ENCODE measurements around the gene NPTX1. TPM values are rescaled to one million over a fixed set of nuclear protein-coding genes. Genes with fewer than 3 reads are reported as not detected.

Gene NPTX1
- total and polyA plus RNA-seq, 4 donors: under 0.01 TPM; not detected in 3

- 62% methylated on average over 13 of the region's 13 CpGs for WGBS
- no peaks in the 10 kb centered on the region for H3K4me1 ChIP-seq (ENCODE audit: control insufficient read depth in 4 of 4, insufficient read depth in 4 of 4, low read length in 3 of 4)
- TF ChIP-seq JUND (IDR thresholded peaks at IDR 0.05): no peak
- TF ChIP-seq ATF3 (IDR thresholded peaks at IDR 0.05): no peak
- TF ChIP-seq SP1 (IDR thresholded peaks at IDR 0.05): no peak
- TF ChIP-seq ZBTB33 (IDR thresholded peaks at IDR 0.05): no peak
- no peak for TF ChIP-seq YY1 (IDR thresholded peaks at IDR 0.05)
- TF ChIP-seq RXRA (IDR thresholded peaks at IDR 0.05): no peak
- no peak for TF ChIP-seq GABPA (IDR thresholded peaks at IDR 0.05 in 1 of 2, conservative IDR thresholded peaks at IDR 0.05 in 1 of 2)
- no peak for TF ChIP-seq MAX (IDR thresholded peaks at IDR 0.05)
- TF ChIP-seq EGR1 (IDR thresholded peaks at IDR 0.05; ENCODE audit: low read depth in 2 of 2): no peak
- TF ChIP-seq TAF1 (conservative IDR thresholded peaks at IDR 0.05): no peak
- no peak for TF ChIP-seq HNF4A (conservative IDR thresholded peaks at IDR 0.05)
- TF ChIP-seq RAD21 (IDR thresholded peaks at IDR 0.05): no peak
- no peak for TF ChIP-seq FOXA2 (IDR thresholded peaks at IDR 0.05)
- no peaks in the 10 kb centered on the region for H3K9me3 ChIP-seq (ENCODE audit: control insufficient read depth in 4 of 4, low read length in 3 of 4)
- peaks cover 0 to 15% (median under 1%) of the 10 kb centered on the region in 4 donors for H3K27me3 ChIP-seq (ENCODE audit: control insufficient read depth in 4 of 4, insufficient read depth in 4 of 4, low read length in 3 of 4)
- H3K9ac ChIP-seq (ENCODE audit: low read depth in 1 of 2, low read length in 2 of 2): no peak overlapping the region
- no peak overlapping the region for H3K27ac ChIP-seq (ENCODE audit: low read depth in 1 of 2, low read length in 2 of 2)
- no peak for DNase-seq (ENCODE audit: low spot score)
- no peaks in the 10 kb centered on the region for H3K36me3 ChIP-seq (ENCODE audit: control insufficient read depth in 4 of 4, insufficient read depth in 3 of 4, low read depth in 1 of 4, low read length in 3 of 4)
- no peak overlapping the region for H3K4me3 ChIP-seq (ENCODE audit: low read depth in 1 of 3, low read length in 3 of 3)
Observed at GRCh38 chr17:80463784-80464400, 12.5 kb downstream of the NPTX1 start.

- no peak for DNase-seq (ENCODE audit: low spot score)
- Histone ChIP-seq H3K4me1 (ENCODE audit: control insufficient read depth in 4 of 4, insufficient read depth in 4 of 4, low read length in 3 of 4) (no peaks in the 10 kb centered on the region), H3K36me3 (ENCODE audit: control insufficient read depth in 4 of 4, insufficient read depth in 3 of 4, low read depth in 1 of 4, low read length in 3 of 4) (no peaks in the 10 kb centered on the region), H3K9me3 (ENCODE audit: control insufficient read depth in 4 of 4, low read length in 3 of 4) (no peaks in the 10 kb centered on the region), H3K27ac (ENCODE audit: low read depth in 1 of 2, low read length in 2 of 2) (no peak overlapping the region), H3K27me3 (ENCODE audit: control insufficient read depth in 4 of 4, insufficient read depth in 4 of 4, low read length in 3 of 4) (no peaks in the 10 kb centered on the region), H3K9ac (ENCODE audit: low read depth in 1 of 2, low read length in 2 of 2) (no peak overlapping the region), H3K4me3 (ENCODE audit: low read depth in 1 of 3, low read length in 3 of 3) (no peak overlapping the region)
- TF ChIP-seq SP1 (IDR thresholded peaks at IDR 0.05): no peak
- no peak for TF ChIP-seq FOXA2 (IDR thresholded peaks at IDR 0.05)
- TF ChIP-seq REST (IDR thresholded peaks at IDR 0.05): no peak
- TF ChIP-seq RAD21 (IDR thresholded peaks at IDR 0.05): no peak
- TF ChIP-seq RXRA (IDR thresholded peaks at IDR 0.05): no peak
- no peak for TF ChIP-seq TAF1 (conservative IDR thresholded peaks at IDR 0.05)
- no peak for TF ChIP-seq CTCF (IDR thresholded peaks at IDR 0.05; ENCODE audit: low read depth, low read length, missing input control)
- TF ChIP-seq MAX (IDR thresholded peaks at IDR 0.05): no peak
- no peak for TF ChIP-seq GABPA (IDR thresholded peaks at IDR 0.05 in 1 of 2, conservative IDR thresholded peaks at IDR 0.05 in 1 of 2)
- TF ChIP-seq YY1 (IDR thresholded peaks at IDR 0.05): no peak
- TF ChIP-seq JUND (IDR thresholded peaks at IDR 0.05): no peak
- no peak for TF ChIP-seq ATF3 (IDR thresholded peaks at IDR 0.05)
- WGBS: 57% methylated on average over 20 of the region's 20 CpGs
Observed at GRCh38 chr17:80461528-80462160, 14.8 kb downstream of the NPTX1 start.
